ENCODE data around the gene LINGO1.
A peak's percentile ranks its signal among the peaks of the same experiment; 100 is the strongest.

LINGO1 gene

DNA sequence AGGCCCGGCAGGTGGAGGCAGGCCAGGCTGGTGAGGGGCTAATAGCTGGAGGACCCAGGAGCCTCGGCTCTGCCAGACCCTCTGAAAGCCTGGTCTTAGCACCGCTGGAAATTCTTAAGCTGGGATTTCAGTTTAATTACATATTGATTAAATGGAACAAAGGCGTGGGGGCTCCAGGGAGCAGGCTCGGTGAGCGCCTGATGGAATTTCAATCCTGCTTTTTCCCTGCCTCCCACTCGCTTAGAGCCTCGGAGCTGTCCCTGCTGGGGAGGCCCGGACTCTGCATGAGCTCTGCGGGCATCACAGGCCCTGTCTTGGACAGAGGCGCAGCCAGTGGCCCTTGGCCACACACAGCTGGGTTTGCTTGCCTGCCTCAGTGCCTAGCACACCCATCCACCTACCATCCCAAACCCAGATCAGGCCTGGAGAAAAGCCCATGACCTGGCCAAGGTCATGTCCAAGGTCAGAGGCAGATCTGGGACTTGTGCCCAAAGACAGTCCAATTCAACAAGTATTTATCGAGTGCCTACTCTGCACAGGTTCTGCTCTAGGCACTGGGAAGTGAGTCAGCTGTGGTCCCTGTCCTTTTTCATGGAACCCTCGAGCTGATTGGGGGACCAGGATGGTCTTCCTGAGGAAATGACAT, 40.6 kb downstream of the LINGO1 start:
- no peak for DNase-seq

GRCh38 chr15:77589839-77590238, 42.9 kb downstream of the LINGO1 start:
- DNase-seq = no peak

DNA sequence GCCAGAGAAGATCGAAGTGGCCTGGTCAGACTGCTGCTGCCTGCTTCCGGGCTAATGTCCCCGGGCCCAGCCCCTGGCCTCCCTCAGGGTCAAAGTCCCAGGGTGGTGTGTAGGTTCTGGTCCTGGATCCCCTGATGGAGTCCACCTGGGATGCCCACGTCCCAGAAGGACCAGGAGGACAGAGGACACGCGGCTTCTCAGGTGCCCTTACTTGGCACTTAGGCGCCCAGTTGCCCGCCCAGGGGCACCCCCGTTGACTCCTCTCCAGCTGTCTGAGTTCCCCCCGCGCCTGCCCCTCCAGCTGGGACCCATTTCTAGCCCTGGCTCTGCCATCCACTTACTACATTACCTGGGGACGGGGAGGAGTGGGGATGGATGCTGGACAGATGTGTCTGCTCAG, 44.6 kb downstream of the LINGO1 start:
- no peak for DNase-seq

DNA sequence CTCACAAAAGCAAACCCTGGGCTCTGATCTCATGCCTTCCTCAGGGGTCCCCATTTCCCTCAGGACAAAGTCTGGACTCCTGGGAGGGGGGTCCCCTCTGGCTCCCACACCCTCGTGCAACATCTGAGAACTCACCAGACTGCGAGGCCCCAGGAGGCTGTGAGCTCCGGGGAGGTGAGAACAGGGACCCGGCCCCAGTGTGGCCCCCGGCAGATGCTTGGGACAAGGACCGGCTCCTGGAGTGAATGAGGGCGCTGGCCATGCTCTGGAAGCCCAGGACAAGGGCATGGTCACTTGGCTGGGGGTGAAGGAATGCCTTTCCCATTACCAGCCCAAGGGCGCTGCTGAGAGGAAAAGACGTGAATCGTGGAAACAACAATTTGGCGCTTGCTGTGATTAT, 48.0 kb downstream of the LINGO1 start:
- DNase-seq = no peak

- DNase-seq = no peak
Observed at GRCh38 chr15:77584201-77584600, 48.5 kb downstream of the LINGO1 start.

DNA sequence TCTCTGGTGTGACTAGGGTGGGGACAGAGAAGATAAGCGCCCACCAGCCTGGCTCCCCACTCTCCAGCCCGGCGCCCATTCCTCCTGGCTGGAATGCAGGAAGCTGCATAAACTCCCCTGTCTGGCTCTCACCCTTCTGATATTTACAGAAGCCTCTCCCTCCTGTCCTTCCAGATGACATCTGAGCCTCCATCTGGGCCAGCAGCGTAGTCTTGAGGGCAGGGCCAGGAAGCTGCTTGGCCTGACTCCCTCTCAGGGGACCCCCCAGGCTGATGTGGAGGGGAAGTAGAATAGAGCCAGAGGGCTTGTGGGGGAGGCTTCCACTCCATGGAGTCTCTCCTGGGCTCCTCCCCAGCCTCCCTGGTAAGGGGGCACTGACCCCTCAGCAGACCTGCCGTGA, 49.9 kb downstream of the LINGO1 start:
- no peak for DNase-seq

DNA sequence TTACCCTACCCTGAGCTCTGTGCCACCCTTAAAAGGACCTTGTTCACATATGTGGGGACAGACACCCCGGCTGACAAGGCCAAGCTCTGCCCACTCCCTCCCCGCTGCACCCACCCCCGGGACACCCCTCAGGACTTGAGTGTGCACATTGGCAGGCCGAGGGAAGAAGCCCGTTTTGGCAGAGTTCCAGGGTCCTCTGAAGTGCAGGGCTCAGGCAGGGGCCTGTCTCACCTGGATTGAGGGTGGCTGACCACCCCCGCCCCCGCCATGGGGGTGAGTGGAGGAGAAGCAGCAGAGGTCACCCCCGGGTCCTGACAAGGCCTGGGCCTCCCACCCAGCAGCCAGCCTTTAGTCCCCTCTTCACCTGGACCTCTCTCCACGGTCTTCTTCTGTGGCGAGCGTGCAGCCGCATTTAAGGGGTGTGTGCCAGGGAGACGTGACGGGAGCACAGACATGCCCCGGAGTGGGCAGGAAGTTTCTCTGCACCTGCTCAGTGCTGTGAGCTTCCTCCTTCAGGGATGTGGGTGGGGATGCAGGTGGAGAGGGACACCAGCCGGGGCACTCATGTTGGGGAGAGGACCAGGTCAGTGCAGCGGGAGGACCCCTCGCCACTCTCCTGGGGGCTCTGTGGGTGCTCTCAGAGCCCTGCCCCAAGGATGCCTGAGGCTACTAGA, 50.7 kb downstream of the LINGO1 start:
- no peak for DNase-seq

DNA sequence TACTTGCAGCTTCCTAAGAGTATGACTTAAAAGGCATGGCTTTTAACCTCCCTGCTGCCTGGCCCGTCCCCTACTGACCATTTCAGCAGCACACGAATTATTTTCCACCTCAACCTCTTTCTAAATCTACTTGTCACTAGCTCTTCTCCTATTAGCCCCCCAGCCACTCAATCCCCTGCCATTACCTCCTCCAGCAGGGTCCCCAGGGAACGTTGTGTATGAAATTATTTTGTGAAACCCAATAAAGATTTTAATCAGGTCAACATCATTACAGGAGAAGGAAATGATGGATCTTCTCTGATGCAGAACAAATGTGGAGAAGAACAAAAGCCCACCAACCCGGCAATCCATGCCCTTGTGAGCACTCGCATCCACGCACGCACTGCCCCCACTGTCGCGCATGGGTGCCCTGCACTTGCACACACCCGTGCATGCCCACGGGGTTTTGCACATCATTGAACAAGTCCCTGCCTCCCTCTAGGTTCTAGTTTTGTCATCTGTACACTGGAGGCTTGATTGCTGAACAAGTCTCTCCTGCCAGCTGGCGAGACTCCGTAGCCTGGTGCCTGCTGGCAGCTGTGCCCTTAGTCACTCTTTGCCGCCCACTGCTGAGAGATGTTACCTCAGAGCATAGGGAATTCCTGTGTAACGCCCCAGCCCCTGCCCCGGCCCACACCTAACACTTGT, 51.6 kb downstream of the LINGO1 start:
- peak in 1 of 2 experiments; percentile 23 for DNase-seq

GRCh38 chr15:77579498-77580188, 53.1 kb downstream of the LINGO1 start:
- DNase-seq = no peak

DNA sequence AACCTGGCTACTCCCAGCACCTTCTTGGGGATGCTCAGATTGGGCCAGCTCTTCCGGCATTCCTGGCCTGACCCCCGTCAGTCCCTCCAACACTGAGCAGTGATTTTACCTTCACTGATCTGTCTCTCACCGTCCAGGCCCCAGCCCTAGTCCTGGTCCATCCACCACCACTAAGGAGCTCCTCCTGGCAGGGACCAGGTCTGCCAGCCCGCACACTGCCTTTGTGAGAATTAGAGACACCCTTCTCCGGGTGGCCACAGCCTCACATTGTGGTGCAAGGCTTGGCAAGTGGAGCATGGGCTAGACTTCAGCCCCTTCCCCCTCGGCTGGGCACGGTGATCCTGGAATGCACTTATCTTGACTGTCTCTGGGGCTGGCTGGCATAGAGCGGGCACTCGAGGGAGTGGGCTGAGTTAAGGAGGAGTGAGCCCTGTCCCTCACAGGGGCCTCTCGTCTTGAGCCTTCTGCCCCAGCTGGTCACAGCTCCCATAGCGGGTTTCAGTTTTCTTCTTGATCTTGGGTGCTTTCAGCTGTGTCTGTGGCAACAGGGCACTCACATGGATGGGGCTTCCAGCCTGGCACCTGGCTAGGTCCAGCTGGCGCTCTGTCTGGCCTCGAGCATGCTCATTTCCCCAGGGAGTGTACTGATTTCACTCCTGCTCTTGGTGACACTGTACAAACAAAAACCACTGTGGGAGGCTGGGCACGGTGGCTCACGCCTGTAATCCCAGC, 53.9 kb downstream of the LINGO1 start:
- DNase-seq = peak in 1 of 2 experiments; percentile 25

GRCh38 chr15:77577366-77577950, 55.3 kb downstream of the LINGO1 start:
- no peak for DNase-seq

DNA sequence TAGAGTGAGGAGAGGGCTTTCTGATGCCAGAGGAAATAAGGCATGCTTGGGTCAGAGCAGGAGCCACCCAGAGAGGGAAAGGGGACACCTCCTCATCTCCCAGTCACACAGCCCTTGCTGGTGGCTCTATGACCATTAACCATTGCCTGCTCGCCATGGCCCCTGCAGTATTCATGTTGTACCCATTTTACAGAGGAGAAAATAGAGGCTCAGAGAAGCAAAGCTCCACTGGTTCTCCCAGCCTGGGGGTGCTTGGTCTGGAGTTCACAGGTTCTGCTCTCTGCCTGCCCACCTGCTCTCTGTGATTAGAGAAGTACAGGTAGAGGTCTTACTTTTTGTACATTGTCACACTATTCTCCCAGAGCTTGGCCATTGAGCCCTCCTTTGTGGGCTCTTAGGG, 56.2 kb downstream of the LINGO1 start:
- DNase-seq = no peak

DNA sequence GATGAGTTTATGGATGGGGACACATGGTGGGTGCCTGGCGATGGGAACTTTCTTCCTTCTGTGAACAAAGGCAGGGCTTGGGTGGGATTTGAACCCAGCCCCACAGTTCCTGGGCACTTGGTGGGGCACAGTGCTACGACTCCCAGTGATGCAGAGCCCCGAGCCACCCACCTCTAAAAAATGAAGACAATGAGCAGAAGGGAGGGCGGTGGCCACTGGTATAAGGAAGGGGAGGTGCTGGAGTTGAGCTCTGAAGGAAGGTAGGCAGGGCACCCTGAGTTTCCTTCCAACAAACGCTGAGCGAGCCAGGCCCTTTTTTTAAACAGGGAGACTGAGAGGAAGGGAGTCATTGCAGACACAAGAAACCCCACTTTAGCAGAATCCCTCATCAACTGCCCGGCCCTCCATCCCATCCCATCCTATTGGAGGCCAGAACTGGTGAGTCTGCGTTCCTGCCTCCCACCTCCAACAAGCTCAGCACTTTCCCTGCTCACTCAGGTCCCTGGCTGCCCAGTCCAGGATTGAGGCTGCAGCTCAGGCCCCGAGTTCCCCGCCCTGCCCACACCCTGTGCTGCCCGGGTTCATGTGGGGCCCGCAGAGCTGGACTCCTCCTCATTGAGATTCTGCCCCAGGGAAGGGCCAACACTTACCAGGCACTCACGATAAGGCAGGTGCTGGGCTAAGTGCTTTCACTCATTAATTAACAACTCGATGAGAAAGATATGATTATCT, 57.3 kb downstream of the LINGO1 start:
- DNase-seq = no peak

DNA sequence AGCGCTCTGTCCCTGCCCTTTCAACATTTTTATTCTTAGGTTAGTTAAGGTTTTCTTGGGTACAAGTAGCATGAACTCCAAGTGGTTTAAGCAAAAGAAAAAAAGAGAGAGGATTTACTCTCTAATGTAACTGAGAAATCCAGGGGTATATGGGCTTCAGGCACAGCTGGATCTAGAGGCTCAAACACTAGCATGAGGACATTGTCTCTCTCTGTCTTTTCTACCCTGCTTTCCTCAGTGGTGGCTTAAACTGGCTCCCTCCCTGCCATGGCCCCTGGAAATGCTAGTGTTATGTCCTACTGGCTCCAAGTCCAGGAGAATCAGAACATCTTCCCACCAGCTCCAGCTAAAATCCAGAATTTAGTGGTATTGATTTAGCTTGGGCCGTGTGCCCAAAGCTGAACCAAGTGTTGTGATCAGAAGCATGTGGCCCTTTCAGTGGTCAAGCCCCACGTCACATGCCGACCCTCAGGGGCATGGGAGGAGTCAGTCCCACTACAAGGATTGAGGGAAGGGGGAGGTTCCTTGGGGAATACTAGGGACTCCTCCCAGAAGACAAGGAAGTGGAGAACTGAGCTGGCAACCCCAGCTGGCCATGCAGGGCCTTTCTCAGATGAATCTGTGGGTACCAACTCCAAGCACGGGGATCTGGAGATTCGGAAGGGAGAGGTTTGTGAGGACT, 58.0 kb downstream of the LINGO1 start:
- no peak for DNase-seq

GRCh38 chr15:77573802-77574201, 58.9 kb downstream of the LINGO1 start:
- no peak for DNase-seq

- DNase-seq = no peak
Observed at GRCh38 chr15:77572186-77572585, 60.5 kb downstream of the LINGO1 start.

DNA sequence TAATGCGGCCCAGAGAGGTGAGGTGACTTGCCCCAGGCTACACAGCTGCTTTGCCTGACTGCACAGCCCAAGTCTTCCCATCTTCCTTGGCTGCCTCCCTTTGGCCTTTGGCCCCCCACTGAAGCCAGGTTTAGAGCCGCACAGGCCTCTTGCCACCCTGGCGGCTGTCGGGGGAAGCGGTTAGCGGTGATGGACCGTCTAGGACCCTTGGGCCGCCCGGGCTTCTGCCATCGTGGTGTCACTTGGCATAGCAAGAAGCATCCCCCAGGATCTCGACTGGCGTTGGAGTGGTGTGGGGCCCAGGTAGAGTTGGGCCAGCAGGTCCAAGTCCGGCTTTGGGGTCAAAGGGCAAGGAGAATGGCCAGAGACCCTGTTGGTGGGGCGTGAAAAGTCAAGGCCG, 61.0 kb downstream of the LINGO1 start:
- DNase-seq = no peak

- no peak for DNase-seq
Observed at GRCh38 chr15:77571181-77571580, 61.5 kb downstream of the LINGO1 start.

DNA sequence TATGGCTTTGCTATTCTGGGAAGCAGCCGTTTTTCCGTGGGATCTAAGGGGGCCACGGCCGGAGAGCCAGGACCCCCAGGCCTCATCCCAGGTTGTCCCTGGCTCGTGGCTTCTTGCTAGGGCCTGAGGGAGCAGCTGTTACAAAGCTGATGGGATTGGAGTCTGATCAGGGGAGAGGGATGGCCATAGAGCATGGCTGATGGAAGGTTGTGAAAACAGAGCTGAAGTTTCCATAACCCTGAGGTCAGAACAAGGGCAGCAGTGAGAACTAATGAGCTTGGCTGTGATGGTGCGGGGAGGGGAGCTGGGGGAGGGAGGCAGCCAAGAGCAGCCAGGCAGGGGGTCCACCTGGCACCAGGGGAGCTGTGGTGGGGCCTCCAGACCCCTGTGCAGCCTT, 63.0 kb downstream of the LINGO1 start:
- DNase-seq = no peak

GRCh38 chr15:77568973-77569728, 63.6 kb downstream of the LINGO1 start:
- peak in 1 of 2 experiments; percentile 33 for DNase-seq
